ENCODE results near the gene SEC24C. TPM values are rescaled to one million over a fixed set of nuclear protein-coding genes. Genes with fewer than 3 reads are reported as not detected.

The SEC24C gene
- total RNA-seq, 2 donors from 2014 or later: 29.1 to 30.3 TPM

- H3K9me3 ChIP-seq: no peaks in the 10 kb centered on the region
- no peak overlapping the region for H3K27ac ChIP-seq
- intact Hi-C loops (cut with DNase I): no loop called here
- peaks cover 16% of the 10 kb centered on the region for H3K4me1 ChIP-seq
- ATAC-seq (no peak), DNase-seq (no peak)
- WGBS, 2 donors: 77 to 85% methylated on average over 11 of the region's 11 CpGs
- TF ChIP-seq CTCF (IDR thresholded peaks at IDR 0.05) (no peak), POLR2A (IDR thresholded peaks at IDR 0.05) (no peak)
- H3K36me3 ChIP-seq (replicated peaks in 1 of 2; ENCODE audit: insufficient read depth in 1 of 2, low read depth in 2 of 2): peaks cover 16 to 44% of the 10 kb centered on the region in 2 donors
- H3K4me3 ChIP-seq: no peak overlapping the region
- no peaks in the 10 kb centered on the region for H3K27me3 ChIP-seq
Observed at GRCh38 chr10:73768881-73769280, 24.7 kb downstream of the SEC24C start.

GRCh38 chr10:73769396-73769795 is 25.2 kb downstream of the SEC24C start:
- H3K27me3 ChIP-seq: no peaks in the 10 kb centered on the region
- WGBS, 2 donors: 92 to 95% methylated on average over 5 of the region's 5 CpGs
- intact Hi-C loops (cut with DNase I): no loop called here
- peaks cover 16 to 42% of the 10 kb centered on the region in 2 donors for H3K36me3 ChIP-seq (replicated peaks in 1 of 2; ENCODE audit: insufficient read depth in 1 of 2, low read depth in 2 of 2)
- H3K9me3 ChIP-seq: no peaks in the 10 kb centered on the region
- no peak for DNase-seq
- no peak for ATAC-seq
- no peak overlapping the region for H3K4me3 ChIP-seq
- H3K4me1 ChIP-seq: peaks cover 21% of the 10 kb centered on the region
- TF ChIP-seq CTCF (IDR thresholded peaks at IDR 0.05) (no peak), POLR2A (IDR thresholded peaks at IDR 0.05) (no peak)
- no peak overlapping the region for H3K27ac ChIP-seq

- Histone ChIP-seq H3K27ac (peak overlapping the region; percentile 79 to 95 (median 90)), H3K4me3 (peak overlapping the region; percentile 75 to 81), H3K27me3 (no peaks in the 10 kb centered on the region), H3K9me3 (no peaks in the 10 kb centered on the region), H3K4me1 (peaks cover 32% of the 10 kb centered on the region), H3K36me3 (replicated peaks in 1 of 2; ENCODE audit: insufficient read depth in 1 of 2, low read depth in 2 of 2) (peaks cover 9 to 19% of the 10 kb centered on the region in 2 donors)
- WGBS, 2 donors: 16 to 23% methylated on average over 17 of the region's 17 CpGs
- intact Hi-C loops (cut with DNase I): no loop called here
- TF ChIP-seq POLR2A (IDR thresholded peaks at IDR 0.05) (no peak), CTCF (IDR thresholded peaks at IDR 0.05) (no peak)
- ATAC-seq: no peak
- DNase-seq: peak; percentile 81 to 88 (median 87)
Observed at GRCh38 chr10:73771722-73772280, 27.6 kb downstream of the SEC24C start.

GRCh38 chr10:73772281-73773151 is 28.3 kb downstream of the SEC24C start:
- ATAC-seq (peak; percentile 79), DNase-seq (peak; percentile 83 to 89 (median 87))
- Histone ChIP-seq H3K36me3 (replicated peaks in 1 of 2; ENCODE audit: insufficient read depth in 1 of 2, low read depth in 2 of 2) (peaks cover 9 to 15% of the 10 kb centered on the region in 2 donors), H3K4me3 (peak overlapping the region; percentile 75 to 81), H3K4me1 (peaks cover 32% of the 10 kb centered on the region), H3K27ac (peak overlapping the region; percentile 79 to 95 (median 90)), H3K27me3 (no peaks in the 10 kb centered on the region), H3K9me3 (no peaks in the 10 kb centered on the region)
- peak in 5 of 7 experiments; percentile 9 to 44 (median 26) for TF ChIP-seq CTCF (IDR thresholded peaks at IDR 0.05)
- peak; percentile 53 to 80 (median 75) for TF ChIP-seq POLR2A (IDR thresholded peaks at IDR 0.05)
- intact Hi-C loops (cut with DNase I): no loop called here
- 0 to 1% methylated on average over 9 to 91 of the region's 101 CpGs for WGBS, 2 donors
